Osteoblast (primary cell): ENCODE measurements around the gene CHST6. TPM values are rescaled to one million over a fixed set of nuclear protein-coding genes. Genes with fewer than 3 reads are reported as not detected.
"Not testable (repeated sequence)": the region's sequence is repeated elsewhere in the genome, so short reads cannot be mapped to it uniquely, and the experiment has no call there.

ENCODE experiments used
- DNase-seq: peaks from one replicate; pipeline ENCODE4 v3.0.0; 2011; ENCODE audit warnings: low spot score, mixed read lengths; ENCODE audit not compliant: insufficient read length; ENCODE audit errors: missing footprints
- H2AFZ ChIP-seq: 2 replicates; pipeline ENCODE4 v1.6.0; 2011; ENCODE audit warnings: mild to moderate bottlenecking, low read length
- H3K27ac ChIP-seq: 2 replicates; pipeline ENCODE4 v1.5.1; 2011; ENCODE audit warnings: mild to moderate bottlenecking, low read depth, low read length, moderate library complexity
- H3K27me3 ChIP-seq: 2 replicates; pipeline ENCODE4 v1.6.0; 2012; ENCODE audit warnings: mild to moderate bottlenecking, control low read depth, inconsistent platforms, low read length, moderate library complexity; ENCODE audit not compliant: insufficient read depth
- H3K36me3 ChIP-seq: 2 replicates; pipeline ENCODE4 v1.5.1; 2011; ENCODE audit warnings: mild to moderate bottlenecking, low read length, control low read depth, moderate library complexity; ENCODE audit not compliant: insufficient read depth
- H3K4me1 ChIP-seq: 2 replicates; pipeline ENCODE4 v1.5.1; 2011; ENCODE audit warnings: mild to moderate bottlenecking, low read length, control low read depth, moderate library complexity; ENCODE audit not compliant: insufficient read depth
- H3K4me2 ChIP-seq: 2 replicates; pipeline ENCODE4 v1.6.0; 2011; ENCODE audit warnings: mild to moderate bottlenecking, low read length; ENCODE audit not compliant: insufficient read depth
- H3K4me3 ChIP-seq: fragments of 200-600 bp; sonication (generic); 3 replicates; pipeline ENCODE4 v1.5.1; 2012; ENCODE audit warnings: mild to moderate bottlenecking, low read length, inconsistent platforms; ENCODE audit not compliant: insufficient read depth
- H3K79me2 ChIP-seq: 2 replicates; pipeline ENCODE4 v1.6.0; 2012; ENCODE audit warnings: mild to moderate bottlenecking, low read length, control low read depth, inconsistent platforms; ENCODE audit not compliant: insufficient read depth
- H3K9me3 ChIP-seq: 2 replicates; pipeline ENCODE4 v1.5.1; 2011; ENCODE audit warnings: low read depth, low read length, control low read depth
- H4K20me1 ChIP-seq: 2 replicates; pipeline ENCODE4 v1.6.0; 2012; ENCODE audit warnings: mild to moderate bottlenecking, low read length, control low read depth; ENCODE audit not compliant: insufficient read depth
- CTCF ChIP-seq: IDR thresholded peaks from 2 replicates; pipeline ENCODE4 v1.5.1; 2011; ENCODE audit warnings: mild to moderate bottlenecking, low read depth, low read length, moderate library complexity; ENCODE audit errors: extremely low read depth
- total RNA-seq: library from RNA; depleted of rRNA; stranded (reverse); fragments of >200 nt; gene quantifications from 2 replicates; pipeline ENCODE4 v1.2.3, GENCODE V29; 2012

The CHST6 gene
- total RNA-seq, 1 donor, result 1.1 TPM

- H3K36me3 ChIP-seq, result no peaks in the 10 kb centered on the region
- TF ChIP-seq CTCF, result no peak
- H3K27ac ChIP-seq, result peak overlapping the region; percentile 20
These were observed 6.1 kb upstream of the CHST6 start for GRCh38 chr16:75501359-75501758.

GRCh38 chr16:75498605-75499322 is 3.5 kb upstream of the CHST6 start:
- not testable (repeated sequence) for H3K4me3 ChIP-seq, H3K36me3 ChIP-seq, H3K9me3 ChIP-seq, H3K27me3 ChIP-seq, H3K27ac ChIP-seq, H3K79me2 ChIP-seq, H3K4me2 ChIP-seq, H4K20me1 ChIP-seq, H3K4me1 ChIP-seq, DNase-seq
- H2AFZ ChIP-seq, result peak overlapping the region; percentile 15

More at GRCh38 chr16:75501359-75501758, 6.1 kb upstream of the CHST6 start:
- H4K20me1 ChIP-seq, result no peaks in the 10 kb centered on the region
- DNase-seq, result no peak
- peak overlapping the region; percentile 11 for H3K4me2 ChIP-seq
- H3K9me3 ChIP-seq, result no peaks in the 10 kb centered on the region
- no peaks in the 10 kb centered on the region for H3K27me3 ChIP-seq
- H2AFZ ChIP-seq, result no peak overlapping the region
- H3K4me3 ChIP-seq, result no peak overlapping the region
- H3K79me2 ChIP-seq, result no peaks in the 10 kb centered on the region
- H3K4me1 ChIP-seq, result peaks cover 6% of the 10 kb centered on the region

- TF ChIP-seq CTCF, result no peak
- Histone ChIP-seq H3K27me3 (peaks cover 2% of the 10 kb centered on the region), H3K27ac (no peak overlapping the region), H3K4me1 (no peaks in the 10 kb centered on the region), H3K4me2 (no peak overlapping the region), H2AFZ (no peak overlapping the region), H3K79me2 (no peaks in the 10 kb centered on the region), H4K20me1 (no peaks in the 10 kb centered on the region), H3K36me3 (no peaks in the 10 kb centered on the region), H3K4me3 (no peak overlapping the region), H3K9me3 (no peaks in the 10 kb centered on the region)
- no peak for DNase-seq
These were observed 2.3 kb upstream of the CHST6 start for GRCh38 chr16:75497558-75497957.

- Histone ChIP-seq H3K4me2 (peak overlapping the region; percentile 76), H3K4me1 (no peaks in the 10 kb centered on the region), H3K4me3 (peak overlapping the region; percentile 61), H3K27me3 (peaks cover 2% of the 10 kb centered on the region), H3K79me2 (no peaks in the 10 kb centered on the region), H2AFZ (peak overlapping the region; percentile 86), H3K36me3 (no peaks in the 10 kb centered on the region), H4K20me1 (no peaks in the 10 kb centered on the region), H3K27ac (no peak overlapping the region), H3K9me3 (no peaks in the 10 kb centered on the region)
- no peak for TF ChIP-seq CTCF
- no peak for DNase-seq
These were observed 573 bp downstream of the CHST6 start for GRCh38 chr16:75494661-75495075.
